GM10847 (cell line): Measurements from ENCODE around the gene EVPL.

ENCODE experiments used
- POLR2A ChIP-seq: IDR thresholded peaks from 2 replicates; pipeline ENCODE4 v1.6.1; 2011; ENCODE audit not compliant: insufficient read length; ENCODE audit errors: extremely low read depth

EVPL gene

GRCh38 chr17:76009447-76009846, 17.7 kb downstream of the EVPL start:
- no peak for TF ChIP-seq POLR2A

DNA sequence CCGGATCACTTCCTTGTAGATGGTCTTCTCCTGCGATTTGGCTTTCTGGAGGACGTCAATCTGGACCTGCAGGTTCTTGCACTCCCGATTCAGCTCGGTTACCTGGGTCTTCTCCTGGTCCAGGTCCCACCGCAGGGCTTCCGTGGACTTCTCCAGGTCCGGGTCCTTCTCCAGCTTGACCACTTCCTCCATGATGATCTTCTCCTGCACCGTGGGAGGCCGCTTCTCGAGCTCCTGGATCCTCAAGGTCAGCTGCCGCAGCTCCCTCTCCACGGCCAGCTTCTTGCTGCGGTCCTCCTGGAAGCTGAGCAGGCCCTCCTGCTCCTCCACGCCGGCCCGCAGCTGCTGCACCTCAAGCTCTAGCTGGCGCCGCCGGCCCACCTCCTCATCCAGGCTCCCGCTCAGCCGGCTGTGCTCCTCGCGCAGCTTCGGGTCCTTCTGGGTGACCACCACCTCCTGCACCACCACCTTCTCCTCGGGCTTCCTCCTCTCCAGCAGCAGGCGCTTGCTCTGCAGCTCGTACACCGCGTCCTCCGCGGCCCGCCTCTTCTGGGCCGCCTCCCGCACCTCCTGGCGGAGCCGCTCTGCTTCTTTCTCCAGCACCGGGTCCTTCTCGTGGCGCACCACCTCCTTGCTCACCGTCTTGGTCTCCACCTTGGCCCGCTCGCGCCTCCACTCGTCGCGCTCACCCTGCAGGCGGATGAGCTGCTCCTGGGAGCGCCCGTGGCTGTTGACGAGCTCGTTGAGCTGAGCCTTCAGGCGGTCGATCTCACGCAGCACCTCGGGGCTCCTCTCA, 18.3 kb downstream of the EVPL start:
- no peak for TF ChIP-seq POLR2A

- TF ChIP-seq POLR2A = no peak
Observed at GRCh38 chr17:76008208-76008607, 18.9 kb downstream of the EVPL start.

DNA sequence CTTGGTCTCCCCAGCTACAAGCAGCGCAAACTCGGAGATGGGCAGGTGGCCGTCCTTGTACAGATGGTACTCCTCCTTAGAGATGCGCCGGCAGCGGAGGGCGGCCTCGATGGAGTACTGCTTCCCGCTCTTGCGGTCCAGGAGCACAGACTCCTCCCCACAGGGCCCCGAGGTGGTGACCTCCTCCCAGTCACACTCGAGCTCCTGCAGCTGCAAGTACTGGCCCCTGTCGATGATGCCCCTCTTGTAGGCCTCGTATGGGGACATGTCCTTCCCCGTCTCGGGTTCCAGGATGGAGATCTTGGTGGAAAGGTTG, 19.3 kb downstream of the EVPL start:
- no peak for TF ChIP-seq POLR2A

- no peak for TF ChIP-seq POLR2A
Observed at GRCh38 chr17:76007131-76007849, 19.8 kb downstream of the EVPL start.

DNA sequence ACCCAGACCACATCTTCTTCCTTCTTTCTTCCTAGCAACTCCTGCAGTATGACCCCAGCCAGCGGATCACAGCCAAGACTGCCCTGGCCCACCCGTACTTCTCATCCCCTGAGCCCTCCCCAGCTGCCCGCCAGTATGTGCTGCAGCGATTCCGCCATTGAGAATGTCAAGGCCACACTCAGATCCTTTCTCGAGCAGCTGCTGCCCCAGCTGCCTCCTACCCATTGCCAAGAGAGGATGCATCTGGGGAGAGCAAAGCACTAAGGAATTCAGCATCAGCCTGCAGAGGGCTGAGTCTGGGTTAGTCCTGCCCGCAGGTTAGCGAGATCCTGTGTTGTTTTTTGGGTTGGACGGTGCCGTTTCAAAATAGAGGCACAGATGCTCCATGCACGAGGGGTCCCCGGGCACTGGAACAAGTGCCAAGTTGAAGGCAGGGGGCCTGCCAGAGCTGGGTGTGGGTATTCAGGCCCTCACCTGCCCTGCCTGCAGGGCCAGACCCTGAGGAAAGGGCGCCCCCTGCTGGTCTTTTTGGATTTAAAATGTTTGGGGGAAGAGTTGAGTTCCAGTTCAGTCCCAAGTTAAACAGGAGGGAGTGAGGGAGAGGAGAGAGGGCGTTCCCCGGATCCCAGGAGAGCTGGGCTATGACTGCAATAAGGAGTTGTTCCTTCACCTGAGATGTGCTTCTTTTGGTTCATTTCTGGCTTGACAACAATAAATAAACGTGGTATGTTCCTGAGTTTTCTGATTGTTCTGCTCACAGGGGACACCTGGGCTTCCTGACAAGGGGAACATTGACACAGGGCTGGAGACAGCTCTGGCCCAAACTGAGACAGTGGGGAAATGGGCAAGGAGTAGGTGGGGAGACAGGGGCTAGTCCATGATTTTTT, 21.6 kb downstream of the EVPL start:
- TF ChIP-seq POLR2A = no peak

- no peak for TF ChIP-seq POLR2A
Observed at GRCh38 chr17:76004750-76005262, 22.3 kb downstream of the EVPL start.

DNA sequence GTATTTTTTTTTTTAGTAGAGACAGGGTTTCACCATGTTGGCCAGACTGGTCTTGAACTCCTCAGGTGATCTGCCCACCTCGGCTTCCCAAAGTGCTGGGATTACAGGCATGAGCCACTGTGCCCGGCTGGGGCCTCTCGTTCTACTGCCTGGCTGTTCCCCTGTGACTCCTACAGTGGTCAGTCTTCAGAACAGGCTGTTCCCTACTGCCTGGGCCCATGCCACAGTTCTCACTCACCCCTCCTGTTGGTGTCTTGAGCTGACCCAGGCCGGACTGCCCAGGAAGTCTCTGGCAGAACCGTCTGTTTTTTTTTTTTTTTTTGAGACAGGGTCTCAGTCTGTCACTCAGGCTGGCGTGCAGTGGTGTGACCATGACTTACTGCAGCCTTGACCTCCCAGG, 23.2 kb downstream of the EVPL start:
- TF ChIP-seq POLR2A = no peak

DNA sequence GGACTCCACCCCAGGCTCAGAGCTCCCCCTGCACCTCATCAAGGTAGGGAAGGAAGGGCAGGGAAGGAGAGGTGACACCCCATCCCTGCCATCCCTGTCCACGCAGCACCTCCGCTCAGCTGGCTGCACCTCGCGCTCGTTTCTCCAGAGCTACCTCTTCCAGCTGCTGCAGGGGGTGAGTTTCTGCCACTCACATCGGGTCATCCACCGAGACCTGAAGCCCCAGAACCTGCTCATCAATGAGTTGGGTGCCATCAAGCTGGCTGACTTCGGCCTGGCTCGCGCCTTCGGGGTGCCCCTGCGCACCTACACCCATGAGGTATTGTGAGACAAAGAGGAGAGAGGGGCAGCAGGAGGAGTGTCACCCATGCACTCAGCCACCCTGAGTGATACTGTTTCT, 25.0 kb downstream of the EVPL start:
- TF ChIP-seq POLR2A = no peak

DNA sequence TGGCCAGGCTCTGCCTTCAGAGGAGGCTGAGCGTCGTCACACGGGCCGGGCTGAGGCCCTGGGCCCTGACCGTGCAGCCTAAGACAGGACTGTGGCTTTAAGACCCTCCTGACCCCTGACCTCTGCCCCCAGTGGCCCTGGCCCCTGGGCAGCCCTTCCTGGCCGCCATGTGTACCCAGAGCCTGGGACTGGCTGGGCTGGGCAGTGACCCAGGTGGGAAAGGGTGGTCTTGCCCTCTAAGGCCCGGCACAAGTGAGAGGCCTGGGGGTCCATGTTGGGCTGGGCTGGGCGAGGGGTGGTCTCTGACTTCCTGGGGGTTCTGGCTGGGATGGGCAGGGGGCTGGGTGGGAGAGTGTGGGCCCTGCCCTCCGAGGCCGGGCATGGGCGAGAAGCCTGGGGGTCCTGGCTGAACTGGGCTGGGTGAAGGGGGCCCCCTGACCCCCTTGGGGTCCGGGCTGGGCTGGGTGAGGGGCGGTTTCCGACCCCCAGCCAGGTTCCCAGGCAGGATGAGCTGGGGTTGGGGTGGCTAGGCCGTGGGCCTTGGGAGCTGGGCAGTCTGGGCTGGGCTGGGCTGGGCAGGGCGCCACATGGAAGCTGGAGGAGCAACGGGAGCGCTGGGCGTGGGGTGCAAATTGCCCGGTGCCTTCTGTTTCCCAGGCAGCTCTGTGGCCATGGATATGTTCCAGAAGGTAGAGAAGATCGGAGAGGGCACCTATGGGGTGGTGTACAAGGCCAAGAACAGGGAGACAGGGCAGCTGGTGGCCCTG, 26.2 kb downstream of the EVPL start, which contains the start of gene CDK3:
TSS of gene CDK3 (plus strand) at position 101 of the 767 bp plus-strand sequence. CDS start at position 672, 571 bp downstream.
- TF ChIP-seq POLR2A = no peak

DNA sequence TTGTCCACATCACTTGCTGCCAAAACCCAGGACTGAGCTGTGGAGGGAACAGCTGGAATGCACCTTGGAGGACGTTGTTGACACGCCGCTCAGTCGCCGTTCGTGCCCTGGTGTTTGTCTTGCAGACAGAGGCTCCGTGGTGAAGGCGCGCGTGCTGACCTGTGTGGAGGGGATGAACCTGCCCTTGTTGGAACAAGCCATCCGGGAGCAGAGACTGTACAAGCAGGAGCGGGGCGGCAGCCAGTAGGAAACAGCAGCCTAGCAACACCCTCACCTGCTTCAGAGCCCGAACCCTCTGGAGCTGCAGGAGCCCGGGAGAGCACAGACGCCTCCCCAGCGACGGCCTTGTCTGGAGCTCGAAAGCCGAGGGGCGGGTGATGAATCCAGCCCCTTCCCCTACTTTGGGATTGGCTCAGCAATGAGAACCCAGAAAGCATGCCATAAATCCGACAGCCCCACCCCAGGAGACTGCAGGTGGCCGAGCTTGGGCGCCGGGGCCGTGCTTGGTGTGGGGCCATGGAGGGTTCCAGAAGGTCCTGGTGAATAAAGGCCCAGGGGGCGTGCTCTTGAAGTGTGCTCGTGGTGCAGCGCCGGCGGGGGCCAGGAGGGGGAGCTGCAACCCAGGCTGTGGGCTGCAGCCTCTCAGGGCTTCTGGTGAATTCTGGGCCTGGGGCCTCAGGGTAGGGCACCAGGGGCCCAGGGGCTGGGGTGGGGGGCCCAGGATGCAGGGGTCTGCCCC, 26.9 kb downstream of the EVPL start:
- no peak for TF ChIP-seq POLR2A

GRCh38 chr17:75998327-75998795, 28.7 kb downstream of the EVPL start:
- no peak for TF ChIP-seq POLR2A

DNA sequence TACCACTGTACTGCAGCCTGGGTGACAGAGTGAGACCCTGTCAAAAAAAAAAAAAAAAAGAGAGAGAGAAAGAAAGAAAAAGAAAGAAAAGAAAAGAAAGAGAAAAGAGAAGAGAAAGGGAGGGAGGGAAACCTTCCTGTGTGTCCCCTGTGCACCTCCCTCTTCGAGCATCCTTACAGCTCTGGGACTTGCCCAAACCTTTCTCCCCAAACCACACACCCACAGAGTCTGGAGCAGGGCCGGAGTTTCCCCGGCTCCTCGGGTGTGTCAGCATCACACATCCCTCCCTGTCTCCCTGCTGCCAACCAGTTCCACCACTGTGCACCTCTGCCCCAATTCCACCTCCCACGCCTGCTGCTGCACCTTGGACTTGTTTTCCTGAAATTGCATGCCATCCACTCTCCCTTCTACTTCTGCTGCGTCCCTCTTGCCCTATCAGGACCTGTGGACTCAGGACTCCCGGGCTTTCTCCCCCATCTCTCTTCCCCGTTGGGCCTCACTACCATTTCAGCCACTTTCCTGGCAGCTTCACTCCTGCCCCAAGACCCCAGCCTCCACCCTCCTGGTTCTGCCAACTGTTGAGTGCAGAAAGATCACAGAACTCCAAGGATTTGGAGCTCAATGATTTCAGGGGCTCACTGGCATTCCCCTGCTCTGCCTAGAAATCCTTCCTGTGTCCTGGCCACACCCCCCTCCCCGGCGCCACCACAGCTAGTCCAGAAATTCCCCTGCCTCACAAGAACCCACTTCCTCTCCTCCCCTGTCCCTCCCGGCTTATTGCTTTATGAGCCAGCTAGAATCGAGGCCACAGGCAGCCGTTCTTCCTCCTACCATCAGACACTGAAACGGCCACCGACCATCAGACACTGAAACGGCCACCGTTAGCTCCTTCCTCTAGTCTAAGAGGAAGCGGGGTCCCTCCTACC, 30.2 kb downstream of the EVPL start:
- TF ChIP-seq POLR2A = no peak
